Renal pelvis (tissue), 4 donors: ENCODE measurements around the gene UBE2M. TPM values are rescaled to one million over a fixed set of nuclear protein-coding genes. Genes with fewer than 3 reads are reported as not detected.
A peak's percentile ranks its signal among the peaks of the same experiment; 100 is the strongest.

Experiments
- DNase-seq: peaks from one replicate; pipeline ENCODE4 v3.0.0-alpha.2; 2013
- polyA plus RNA-seq, 3 donors: library from polyadenylated mRNA; unstranded; fragments of 120-200 nt; gene quantifications; one replicate each; pipeline ENCODE4 v1.2.1, GENCODE V29; 2013; ENCODE audit not compliant: insufficient read length in 3 of 3

UBE2M gene
- polyA plus RNA-seq, 3 donors = 90.2 to 109 (median 97.5) TPM

DNA sequence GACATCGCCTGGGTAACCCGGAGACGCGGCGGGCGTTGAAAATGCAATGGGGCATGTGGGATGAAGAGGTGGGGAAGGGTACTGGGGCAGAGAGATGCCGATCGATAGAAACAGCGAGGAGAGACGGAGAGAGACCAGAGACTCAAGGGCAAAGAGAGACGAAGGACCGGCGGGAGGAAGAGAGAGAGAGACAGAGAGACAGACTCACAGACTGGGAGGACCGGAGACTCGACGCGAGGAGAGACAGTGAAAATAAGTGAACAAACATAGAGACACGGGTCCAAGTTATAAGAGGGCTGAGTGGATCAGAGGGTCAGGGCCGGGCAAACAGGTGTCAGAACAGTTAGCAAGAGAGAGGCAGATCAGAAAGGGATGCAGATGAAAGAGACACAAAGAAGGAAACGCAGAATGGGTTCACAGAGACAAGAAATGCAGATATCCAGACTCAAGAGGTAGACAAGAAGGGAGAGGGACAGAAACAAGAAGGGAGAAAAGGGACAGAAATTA lies 15.3 kb upstream of the UBE2M start:
- no peak for DNase-seq

DNA sequence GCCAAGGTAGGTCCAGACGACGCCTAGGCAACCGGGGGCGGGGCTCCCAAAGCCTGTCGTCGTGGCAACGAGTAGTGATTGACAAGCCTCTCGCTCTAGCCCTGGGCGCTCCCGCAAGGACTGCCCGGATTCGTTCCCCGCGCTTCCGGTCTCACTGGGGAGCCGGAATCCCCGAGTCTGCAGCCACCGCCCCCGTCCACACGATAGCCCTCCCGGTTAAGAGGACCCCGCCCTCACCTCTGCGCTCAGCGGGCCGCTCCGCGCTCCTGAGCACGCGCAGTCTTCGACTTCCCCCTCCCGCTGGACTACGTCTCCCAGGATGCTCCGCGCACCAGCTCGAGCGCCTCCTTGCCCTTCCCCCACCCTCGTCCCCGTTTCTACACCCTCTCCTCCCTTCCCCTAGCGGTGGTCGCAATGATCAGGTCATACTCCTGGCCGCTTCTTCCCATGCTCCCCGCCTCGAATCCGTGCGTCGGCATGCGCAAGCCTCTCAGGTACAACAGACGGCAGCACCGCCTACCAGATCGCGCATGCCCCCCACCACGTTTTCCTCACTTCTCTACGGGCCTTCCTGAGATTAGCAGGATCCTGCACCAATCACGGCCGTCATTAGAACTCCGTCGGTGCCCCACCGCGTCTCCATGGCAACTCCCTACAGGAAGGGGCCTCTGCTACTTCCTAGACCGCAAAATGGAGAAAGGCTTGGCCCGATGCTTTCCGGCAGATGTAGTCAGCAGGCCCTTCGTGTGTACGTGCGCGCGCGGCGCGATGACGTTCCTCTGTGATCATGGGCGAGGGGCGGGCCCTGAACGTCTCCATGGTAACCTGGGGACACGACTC lies 14.6 kb upstream of the UBE2M start, which contains the start of gene MZF1:
MZF1 (minus strand) TSS at position 518 of the 840 bp plus-strand sequence. CDS start 1,946 bp downstream, outside the sequence.
- DNase-seq = peak; percentile 100

DNA sequence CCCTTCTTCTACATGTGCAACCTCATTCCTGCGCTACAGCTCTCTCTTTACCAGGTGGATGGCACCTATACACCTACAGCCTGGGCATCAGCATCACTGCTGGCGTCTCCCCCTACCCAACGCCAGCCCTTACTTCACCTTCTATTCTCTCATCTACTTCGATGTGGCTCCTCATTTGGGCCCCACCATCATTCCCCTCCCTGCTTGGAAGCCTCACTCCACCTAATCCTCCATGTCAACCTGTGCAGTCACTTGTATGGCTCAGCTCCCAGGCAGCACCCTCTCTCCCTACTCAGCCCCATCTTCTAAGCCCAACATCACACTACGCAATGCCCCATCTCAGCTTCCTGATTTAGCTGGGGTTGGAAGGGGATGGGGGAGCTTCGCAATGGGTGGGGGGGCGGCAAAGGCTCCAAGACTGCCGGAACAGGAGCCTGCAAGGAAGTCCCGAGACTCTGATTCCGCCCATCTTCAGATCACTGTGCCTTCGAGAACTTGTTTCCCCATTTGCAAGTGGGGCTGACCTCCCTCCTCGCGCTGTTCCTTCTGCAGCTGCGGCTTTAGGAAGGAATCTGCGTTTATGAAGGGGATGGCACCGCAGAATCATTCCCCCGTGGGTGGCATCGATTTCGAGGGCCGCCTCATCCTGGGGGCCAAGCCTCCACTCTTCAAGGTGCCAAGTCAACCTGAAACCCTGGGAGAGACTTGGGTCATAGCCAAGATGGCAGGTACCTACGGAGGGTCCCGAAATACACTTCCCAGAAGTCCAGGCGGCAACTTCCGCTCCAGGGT lies 13.8 kb upstream of the UBE2M start:
- DNase-seq = no peak

DNA sequence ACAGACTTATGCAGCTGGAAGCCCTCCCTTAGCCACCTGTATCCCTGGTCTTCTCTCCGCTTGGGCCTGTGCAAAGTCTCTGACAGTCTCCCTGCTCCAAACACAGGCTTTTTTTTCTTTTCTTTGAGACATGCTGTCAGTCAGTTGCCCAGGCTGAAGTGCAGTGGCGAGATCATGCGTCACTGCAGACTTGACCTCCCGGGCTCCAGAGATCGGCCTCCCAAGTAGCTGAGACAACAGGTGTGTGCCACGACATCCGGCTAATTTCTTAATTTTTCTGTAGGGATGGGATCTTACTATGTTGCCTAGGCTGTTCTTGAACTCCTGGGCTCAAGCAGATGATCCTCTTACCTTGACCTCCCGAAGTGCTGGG lies 13.2 kb upstream of the UBE2M start:
- no peak for DNase-seq

DNA sequence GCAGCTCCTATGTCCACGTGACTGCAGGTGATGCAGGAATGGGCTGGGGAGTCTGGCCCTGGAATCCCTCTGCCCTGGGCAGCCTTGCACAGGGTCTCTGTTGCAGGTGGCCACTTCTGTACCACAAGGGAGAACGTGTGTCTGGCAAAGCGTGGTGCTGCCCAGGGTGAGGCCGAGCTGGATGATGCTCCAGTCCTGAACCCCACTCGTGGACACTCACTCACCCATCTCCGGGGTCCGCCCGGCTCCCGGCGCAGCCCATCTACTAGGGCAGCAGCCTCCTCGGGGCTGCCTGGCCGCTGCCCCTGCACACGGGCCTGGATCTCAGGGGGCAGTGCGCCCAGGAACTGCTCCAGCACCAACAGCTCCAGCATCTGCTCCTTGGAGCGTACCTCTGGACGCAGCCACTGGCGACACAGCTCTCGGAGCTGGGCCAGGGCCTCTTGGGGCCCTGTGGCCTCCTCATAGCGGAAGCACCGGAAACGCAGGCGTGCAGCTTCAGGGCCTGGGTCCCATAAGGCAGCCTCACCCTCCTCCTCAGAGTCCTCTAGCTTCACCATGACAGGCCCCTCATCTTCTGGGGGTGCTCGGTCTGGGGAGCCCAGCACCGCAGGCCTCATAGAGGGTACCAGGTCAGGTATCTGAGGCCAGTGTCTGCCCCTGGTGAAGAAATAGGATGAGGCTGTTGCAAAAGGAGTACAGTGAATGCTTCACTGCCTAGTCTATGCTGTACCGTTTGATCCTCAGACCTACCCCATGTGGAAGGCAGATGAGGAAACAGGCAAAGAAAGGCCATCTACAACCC lies 12.6 kb upstream of the UBE2M start:
- no peak for DNase-seq

DNA sequence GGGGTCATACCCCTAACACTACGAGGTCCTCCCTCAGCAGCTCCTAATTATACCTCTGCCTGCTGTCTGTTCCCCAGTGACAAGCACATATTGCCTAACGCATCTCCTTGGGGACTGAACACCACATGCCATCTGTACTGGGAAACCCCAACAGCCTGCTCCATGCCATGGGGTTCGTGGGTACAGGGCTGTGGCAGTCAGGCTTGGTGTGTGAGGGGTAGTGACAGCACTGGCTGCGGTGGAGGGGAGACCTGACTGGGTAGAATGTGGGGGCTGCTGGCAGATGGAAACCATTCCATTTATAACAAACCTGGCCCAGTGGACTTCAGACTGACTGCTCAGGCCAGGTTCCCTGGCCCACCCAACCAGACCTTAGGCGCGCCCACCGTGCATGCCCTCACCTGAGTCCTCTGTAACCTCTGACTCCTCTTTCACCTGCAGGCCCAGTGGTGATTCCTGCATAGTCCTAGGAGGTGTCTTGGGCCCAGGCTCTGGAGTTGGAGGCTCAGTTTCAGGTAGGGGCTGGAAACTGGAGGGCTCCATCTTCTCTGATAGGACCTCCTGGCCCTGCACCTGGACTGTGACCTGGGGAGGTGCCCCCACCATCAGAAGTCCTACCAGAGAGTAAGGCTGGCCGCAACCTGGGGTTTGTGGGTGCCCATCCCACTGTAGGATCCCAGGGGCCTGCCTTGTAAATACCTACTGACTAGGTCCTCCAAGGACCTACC lies 11.7 kb upstream of the UBE2M start:
- no peak for DNase-seq

DNA sequence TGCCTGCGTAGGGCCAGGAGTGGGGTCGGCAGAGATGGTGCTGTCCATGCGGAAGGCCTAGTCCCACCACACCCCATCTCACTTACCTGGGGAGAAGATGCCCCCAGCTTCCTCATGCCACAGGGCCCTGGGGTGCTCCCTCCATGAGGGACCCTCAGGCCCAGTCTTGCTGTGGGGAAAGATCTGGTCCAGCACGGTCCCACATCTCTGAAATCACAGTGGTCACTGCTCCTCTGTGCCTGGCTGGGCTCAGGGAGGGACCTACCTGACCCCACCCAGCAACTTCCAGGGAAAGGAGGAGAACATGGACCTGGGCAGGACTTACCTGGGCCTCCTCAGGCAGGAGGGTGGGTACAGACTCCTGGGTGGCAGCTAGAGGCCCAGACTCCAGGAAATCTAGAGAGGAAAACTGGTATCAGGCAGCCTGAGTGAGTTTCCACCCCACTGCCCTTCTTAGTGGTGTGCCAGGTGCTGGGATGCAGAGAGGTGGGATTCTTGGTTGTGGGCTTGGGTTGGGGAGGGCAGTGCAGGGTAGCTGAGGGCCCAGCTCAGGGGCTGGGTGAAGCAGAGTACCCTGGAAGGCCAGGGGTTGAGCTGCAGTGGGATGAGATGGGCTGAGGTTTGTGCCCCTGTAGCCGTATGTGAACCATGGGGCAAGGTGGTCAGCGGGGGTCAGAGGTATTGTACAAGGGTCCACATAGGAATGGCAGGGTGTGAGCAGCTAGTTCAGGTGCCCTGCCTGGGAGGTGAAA lies 11.0 kb upstream of the UBE2M start:
- DNase-seq = no peak

DNA sequence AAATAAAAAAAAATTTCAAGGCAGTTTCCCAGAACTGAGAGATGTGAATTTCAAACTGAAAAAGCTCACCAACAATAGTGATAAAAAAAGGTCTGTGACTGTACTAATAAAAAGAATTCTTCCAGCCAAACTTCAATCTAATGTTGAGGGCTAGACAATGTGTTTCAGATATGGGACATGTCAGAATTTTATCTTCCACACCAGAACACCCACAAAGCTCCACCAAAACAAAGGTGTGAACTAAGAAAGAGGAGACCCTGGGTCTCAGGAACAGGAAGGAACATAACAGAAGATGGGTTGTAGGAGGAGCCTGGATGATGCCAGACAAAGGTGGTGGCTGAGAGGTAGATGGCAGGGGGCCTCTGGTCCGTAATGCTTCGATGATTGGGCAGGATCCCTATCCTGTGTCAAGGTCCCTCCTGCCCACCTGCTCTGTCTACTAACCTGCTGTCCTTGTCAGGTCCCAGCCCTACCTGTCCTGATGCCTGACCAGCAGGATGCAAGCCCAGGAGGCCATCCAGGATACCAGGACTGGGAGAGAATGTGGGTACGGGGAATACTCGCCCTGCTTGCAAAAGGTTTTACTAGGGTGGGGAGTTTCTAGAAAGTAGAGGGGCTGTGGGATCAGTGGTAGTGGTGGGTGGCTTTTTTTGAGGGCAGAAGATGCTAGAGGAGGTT lies 10.2 kb upstream of the UBE2M start:
- DNase-seq = no peak

DNA sequence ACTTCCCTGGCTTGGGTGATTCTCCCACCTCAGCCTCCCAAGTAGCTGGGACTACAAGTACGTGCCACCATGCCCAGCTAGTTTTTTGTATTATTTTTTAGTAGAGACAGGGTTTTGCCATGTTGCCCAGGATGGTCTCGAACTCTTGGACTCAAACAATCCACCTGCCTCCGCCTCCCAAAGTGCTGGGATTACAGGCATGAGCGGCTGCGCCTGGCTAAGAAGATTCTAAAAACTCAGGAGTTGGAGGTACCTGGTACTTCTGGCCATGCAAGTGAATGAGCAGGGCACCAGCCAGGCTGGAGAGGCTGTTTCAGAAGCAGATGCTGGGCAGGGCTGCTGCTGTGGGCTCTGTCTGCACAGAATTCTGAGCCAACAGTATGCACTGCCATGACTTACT lies 8.6 kb upstream of the UBE2M start:
- DNase-seq = no peak

DNA sequence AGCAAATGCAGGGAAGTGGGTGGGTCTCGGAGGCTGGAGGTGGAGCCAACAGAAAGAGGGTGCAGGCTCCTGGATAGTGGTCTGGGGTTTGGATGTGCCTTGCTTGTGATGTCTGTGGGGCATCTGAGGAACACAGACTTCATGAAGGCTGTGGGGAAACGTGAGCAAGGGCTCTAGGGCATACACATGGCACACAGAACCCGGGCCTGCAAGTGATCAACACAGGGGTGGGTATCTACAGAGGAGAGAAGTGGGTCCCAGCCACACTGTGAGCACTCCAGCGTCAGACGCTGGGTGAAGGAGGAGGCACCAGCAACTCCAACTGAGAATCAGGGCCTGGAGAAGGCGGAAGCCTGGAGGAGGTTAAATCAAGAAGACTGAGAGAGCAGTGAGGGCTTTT lies 5.4 kb upstream of the UBE2M start:
- DNase-seq = no peak

DNA sequence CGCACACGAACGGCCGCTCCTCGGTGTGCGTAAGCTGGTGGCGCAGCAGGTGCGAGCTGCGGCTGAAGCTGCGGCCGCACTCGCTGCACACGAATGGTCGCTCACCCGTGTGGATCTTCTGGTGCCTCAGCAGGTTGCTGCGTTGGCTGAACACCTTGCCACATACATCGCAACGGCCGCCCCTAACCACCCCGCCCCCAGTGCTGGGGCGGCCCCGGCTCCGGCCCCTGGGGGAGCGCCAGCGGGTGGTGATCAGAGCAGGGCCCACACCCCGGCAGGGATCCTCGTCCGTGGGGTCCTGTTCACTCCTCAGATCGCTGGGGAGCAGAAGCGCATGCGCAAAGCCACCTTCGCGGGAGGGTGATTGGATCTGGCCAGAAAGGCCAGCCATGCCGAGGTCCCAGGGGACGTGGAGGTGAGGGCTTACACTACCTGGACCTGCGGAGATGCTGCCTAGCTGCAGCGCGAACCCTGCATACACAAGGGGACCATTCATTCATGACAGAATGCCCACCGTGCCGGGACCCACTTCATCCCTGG lies 4.7 kb upstream of the UBE2M start:
- DNase-seq = no peak

DNA sequence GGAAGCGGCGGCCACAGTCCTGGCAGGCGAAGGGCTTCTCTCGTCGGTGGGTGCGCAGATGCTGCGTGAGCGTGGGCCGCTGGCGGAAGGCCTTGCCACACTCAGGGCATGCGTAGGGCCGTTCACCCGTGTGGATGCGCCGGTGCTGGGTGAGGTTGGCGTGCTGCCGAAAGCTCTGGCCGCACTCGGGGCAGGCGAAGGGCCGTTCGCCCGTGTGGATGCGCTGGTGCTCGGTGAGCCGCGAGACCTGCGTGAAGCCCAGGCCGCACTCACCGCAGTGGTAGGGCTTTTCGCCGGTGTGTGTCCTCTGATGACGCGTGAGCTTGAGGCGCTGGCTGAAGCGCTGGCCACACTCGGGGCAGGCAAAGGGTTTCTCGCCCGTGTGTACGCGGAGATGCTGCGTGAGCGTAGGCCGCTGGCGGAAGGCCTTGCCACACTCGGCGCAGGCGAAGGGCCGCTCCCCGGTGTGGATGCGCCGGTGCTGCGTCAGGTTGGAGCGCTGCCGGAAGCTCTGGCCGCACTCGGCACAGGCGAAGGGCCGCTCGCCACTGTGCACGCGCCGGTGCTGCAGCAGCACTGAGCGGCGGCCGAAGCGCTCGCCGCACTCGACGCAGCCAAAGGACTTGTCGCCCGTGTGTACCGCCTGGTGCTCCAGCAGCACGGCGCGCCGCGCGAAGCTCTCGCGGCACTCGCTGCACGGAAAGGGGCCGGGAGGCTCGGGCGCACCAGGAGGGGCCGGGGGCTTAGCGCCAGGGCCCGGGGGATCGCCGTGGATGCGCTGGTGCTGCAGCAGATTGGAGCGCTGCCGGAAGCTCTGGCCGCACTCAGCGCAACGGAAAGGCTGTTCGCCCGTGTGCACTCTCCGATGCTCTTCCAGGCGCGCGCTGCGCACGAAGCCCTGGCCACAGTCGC lies 4.0 kb upstream of the UBE2M start:
- DNase-seq = no peak

DNA sequence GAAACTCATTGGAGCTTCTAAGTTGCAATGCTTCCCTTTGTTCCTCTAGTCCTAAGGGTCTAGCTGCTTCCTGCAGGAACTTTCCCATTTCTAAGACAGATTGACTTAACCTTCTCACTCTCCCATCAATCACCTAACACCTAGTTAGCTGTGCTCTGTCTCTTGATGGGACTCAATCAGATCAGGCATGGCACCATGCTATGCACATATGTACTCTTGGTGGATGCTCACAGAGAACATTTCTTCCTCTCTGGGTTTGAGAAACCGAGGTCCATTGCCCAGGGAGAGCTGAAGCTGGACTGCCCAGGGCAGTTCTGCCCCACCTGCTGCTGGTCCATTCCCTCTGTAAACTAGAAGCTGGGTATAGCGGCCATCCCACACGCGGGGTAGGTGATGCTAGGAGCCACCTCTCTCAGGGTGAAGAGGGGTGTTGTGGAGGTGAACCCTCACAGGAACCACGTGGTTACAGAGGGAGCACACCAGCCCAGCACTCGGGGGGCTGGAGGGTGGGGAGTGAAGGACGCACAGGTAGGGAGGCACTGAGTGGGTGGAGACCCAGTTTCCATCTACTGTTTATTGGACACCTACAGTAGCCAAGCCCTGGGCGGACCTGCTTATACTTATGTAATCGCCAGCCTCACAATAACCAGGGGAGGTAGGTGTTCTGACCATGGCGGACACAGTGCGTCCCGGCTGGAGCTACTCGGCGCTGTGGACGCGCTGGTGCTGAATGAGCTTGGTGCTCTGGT lies 3.1 kb upstream of the UBE2M start:
- no peak for DNase-seq

DNA sequence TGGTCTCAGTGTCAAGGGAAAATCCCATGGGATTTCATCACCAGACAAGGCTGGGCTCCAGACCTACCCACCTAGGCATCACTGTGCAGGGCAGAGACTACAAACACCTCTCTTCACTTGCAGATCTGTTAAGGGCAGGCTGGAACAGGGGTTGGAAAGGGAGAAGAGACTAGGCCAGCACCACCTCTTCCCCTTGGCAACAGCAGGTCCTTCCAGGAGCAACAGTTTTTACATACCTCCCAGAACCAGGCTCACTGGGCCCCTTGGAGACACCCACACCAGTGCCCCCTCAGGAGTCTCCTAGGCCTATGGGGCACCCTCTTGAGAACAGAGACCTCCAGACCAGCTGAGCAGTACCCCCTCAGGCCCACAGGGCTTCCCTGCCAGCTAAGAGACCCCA lies 2.5 kb upstream of the UBE2M start:
- DNase-seq = no peak

DNA sequence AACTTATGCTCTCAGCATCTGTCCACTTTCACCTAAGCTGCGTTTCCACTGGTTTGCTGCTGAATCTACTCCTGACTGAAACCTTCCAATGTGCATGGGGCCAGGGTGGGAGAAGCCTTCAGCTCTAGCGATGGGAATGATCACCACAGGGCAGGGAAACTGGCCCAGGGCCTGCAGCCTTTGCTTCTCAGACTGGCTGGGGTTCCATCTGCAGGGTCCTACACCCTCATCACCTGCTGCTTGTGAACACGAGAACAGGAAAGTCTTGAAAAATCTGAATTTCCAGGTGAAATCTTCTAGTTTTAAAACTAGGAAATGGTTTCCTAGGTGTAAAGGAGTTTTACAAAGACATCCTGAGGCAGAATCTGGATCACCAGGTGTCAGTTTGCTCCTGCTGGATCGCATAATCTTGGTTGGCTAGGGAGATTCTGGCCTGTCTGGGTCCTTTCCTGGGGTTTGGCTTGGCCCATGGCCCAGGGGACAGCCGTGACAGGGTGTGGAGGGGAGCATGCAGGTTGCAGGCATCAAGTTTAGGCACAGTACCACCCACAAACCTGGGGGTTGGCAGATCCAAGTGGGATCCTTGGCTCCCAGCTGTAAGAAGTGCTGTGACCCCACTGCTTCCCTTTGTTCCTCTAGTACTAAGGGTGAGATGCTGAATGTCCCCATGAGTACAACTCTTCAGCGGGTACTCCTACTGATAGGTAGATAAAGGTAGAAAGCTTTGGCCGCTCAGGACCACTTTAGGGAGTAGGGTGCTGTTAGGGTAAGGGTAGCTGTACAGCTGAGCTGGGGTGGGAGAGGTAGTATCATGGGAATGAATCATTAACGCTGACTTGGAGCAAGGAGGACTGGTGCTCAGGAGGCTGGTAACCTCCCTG lies 1.8 kb upstream of the UBE2M start:
- DNase-seq = no peak

DNA sequence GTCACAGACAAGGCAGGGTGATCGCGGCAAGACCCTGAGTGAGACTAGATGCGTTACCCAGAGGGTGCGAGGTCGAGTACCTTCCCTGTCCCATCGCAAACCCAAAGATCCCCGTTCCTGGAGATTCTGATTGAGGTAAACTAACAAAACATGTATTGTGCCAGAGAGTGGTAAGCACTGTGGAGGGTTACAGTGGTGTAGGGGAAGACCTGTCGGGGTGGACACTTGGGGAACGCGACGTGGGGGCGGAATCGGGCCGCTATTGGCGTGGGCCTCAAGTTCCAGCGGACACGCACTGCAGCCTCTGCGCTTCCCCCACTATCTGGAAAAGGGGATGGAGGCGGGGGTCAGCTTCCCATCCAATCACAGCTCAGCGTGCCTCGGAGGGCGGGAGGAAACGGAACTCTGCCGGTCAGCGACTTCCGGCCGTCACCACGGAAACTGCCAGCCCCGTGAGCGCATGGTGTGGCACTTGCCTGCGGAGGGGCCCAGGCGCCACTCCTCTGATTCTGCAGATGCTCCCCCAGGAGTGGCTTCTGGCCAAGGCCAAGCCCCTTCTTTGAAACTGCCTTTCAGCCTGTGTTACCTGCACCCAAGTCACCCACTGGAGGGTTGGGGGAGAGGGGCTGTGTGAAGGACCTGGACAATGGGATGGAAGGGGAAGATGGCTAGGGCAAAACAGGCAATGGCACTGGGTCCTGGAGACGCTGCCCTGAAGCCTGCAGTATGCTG lies 1.0 kb upstream of the UBE2M start:
- peak; percentile 92 for DNase-seq
